ENCODE results near the gene DPP10.
"Not testable (repeated sequence)": the region's sequence is repeated elsewhere in the genome, so short reads cannot be mapped to it uniquely, and the experiment has no call there.

DNA sequence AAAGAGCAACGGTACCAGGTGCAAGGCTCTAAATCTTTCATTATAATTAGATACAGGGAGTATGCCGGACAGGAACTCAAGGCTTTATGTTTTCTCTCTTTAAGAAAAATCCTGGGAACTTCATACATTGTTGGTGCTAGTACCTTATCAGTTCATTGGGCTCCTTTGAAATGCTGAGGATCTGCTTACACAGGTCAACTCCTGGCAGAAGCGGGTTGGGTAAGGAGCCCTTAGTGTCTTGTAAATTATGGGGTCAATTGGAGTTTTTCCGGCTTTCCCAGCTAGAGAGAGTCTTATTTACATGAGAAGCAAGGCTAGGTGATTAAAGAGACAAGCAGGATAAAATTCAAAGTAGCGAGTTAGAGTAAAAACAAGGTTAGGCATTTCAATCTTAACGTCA is 998.3 kb downstream of the DPP10 start:
- TF ChIP-seq ZBTB40 (IDR thresholded peaks at IDR 0.05); ZBTB40 (CRISPR knock-in tag; IDR thresholded peaks at IDR 0.05); ATF2 (CRISPR knock-in tag; IDR thresholded peaks at IDR 0.05); RBAK (CRISPR knock-in tag; IDR thresholded peaks at IDR 0.05); POLR2AphosphoS5 (IDR thresholded peaks at IDR 0.05; ENCODE audit: low read depth, low read length); ZFP36 (IDR thresholded peaks at IDR 0.05; ENCODE audit: borderline replicate concordance, low read depth, low read length, partially characterized antibody); MTA3 (CRISPR knock-in tag; IDR thresholded peaks at IDR 0.05); NFE2L1 (CRISPR knock-in tag; IDR thresholded peaks at IDR 0.05; ENCODE audit: borderline replicate concordance); ZNF558 (CRISPR knock-in tag; IDR thresholded peaks at IDR 0.05; ENCODE audit: borderline replicate concordance); MLX (CRISPR knock-in tag; IDR thresholded peaks at IDR 0.05); ZNF543 (CRISPR knock-in tag; IDR thresholded peaks at IDR 0.05): not testable (repeated sequence)
- TF ChIP-seq, protein P1, sequence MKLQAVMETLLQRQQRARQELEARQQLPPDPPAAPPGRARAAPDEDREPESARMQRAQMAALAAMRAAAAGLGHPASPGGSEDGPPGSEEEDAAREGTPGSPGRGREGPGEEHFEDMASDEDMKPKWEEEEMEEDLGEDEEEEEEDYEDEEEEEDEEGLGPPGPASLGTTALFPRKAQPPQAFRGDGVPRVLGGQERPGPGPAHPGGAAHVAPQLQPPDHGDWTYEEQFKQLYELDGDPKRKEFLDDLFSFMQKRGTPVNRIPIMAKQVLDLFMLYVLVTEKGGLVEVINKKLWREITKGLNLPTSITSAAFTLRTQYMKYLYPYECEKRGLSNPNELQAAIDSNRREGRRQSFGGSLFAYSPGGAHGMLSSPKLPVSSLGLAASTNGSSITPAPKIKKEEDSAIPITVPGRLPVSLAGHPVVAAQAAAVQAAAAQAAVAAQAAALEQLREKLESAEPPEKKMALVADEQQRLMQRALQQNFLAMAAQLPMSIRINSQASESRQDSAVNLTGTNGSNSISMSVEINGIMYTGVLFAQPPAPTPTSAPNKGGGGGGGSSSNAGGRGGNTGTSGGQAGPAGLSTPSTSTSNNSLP (IDR thresholded peaks at IDR 0.05; ENCODE audit: low read depth, low read length), result not testable (repeated sequence)
- TF ChIP-seq, protein P2, sequence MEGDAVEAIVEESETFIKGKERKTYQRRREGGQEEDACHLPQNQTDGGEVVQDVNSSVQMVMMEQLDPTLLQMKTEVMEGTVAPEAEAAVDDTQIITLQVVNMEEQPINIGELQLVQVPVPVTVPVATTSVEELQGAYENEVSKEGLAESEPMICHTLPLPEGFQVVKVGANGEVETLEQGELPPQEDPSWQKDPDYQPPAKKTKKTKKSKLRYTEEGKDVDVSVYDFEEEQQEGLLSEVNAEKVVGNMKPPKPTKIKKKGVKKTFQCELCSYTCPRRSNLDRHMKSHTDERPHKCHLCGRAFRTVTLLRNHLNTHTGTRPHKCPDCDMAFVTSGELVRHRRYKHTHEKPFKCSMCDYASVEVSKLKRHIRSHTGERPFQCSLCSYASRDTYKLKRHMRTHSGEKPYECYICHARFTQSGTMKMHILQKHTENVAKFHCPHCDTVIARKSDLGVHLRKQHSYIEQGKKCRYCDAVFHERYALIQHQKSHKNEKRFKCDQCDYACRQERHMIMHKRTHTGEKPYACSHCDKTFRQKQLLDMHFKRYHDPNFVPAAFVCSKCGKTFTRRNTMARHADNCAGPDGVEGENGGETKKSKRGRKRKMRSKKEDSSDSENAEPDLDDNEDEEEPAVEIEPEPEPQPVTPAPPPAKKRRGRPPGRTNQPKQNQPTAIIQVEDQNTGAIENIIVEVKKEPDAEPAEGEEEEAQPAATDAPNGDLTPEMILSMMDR (CRISPR knock-in tag; IDR thresholded peaks at IDR 0.05), result not testable (repeated sequence)

All from HepG2 (cell line).